Fibroblast of skin of right biceps (primary cell): Measurements from ENCODE around the gene ALOX12B.

Experiments used
- DNase-seq: peaks from one replicate; pipeline ENCODE4 v3.0.0-alpha.2; 2013

Gene ALOX12B

GRCh38 chr17:8087075-8087951 is at the start of gene ALOX12B:
Gene ALOX12B, minus strand, starts transcription at chr17:8087716. Its CDS starts 274 bp downstream, at chr17:8087442.
- no peak for DNase-seq

GRCh38 chr17:8133941-8134340 is 46.4 kb upstream of the ALOX12B start:
- no peak for DNase-seq

GRCh38 chr17:8133399-8133798 is 45.9 kb upstream of the ALOX12B start:
- no peak for DNase-seq

- DNase-seq = peak; percentile 42
These were observed 44.4 kb upstream of the ALOX12B start for GRCh38 chr17:8131844-8132441.

- no peak for DNase-seq
These were observed 40.7 kb upstream of the ALOX12B start for GRCh38 chr17:8128125-8128784.

- peak; percentile 40 for DNase-seq
These were observed 39.1 kb upstream of the ALOX12B start for GRCh38 chr17:8126491-8127066.

- no peak for DNase-seq
These were observed 38.5 kb upstream of the ALOX12B start for GRCh38 chr17:8125947-8126490.

- peak; percentile 76 for DNase-seq
These were observed 37.8 kb upstream of the ALOX12B start for GRCh38 chr17:8125154-8125946.

- no peak for DNase-seq
These were observed 37.0 kb upstream of the ALOX12B start for GRCh38 chr17:8124350-8125153.

- DNase-seq = no peak
These were observed 36.3 kb upstream of the ALOX12B start, which contains the start of gene HES7 for GRCh38 chr17:8123695-8124349. Gene HES7, minus strand, starts transcription at chr17:8124106. Its CDS starts 22 bp downstream, at chr17:8124084.

- peak; percentile 36 for DNase-seq
These were observed 35.6 kb upstream of the ALOX12B start for GRCh38 chr17:8122924-8123694.

GRCh38 chr17:8122422-8122923 is 35.0 kb upstream of the ALOX12B start:
- DNase-seq = peak; percentile 51

GRCh38 chr17:8121681-8122421 is 34.3 kb upstream of the ALOX12B start:
- peak; percentile 74 for DNase-seq

GRCh38 chr17:8121407-8121680 is 33.8 kb upstream of the ALOX12B start:
- no peak for DNase-seq

- peak; percentile 82 for DNase-seq
These were observed 33.2 kb upstream of the ALOX12B start for GRCh38 chr17:8120520-8121406.

- peak; percentile 94 for DNase-seq
These were observed 32.3 kb upstream of the ALOX12B start for GRCh38 chr17:8119581-8120519.
